Calu3 (cell line): ENCODE data around the gene CCDC121. TPM values are rescaled to one million over a fixed set of nuclear protein-coding genes. Genes with fewer than 3 reads are reported as not detected.
A peak's percentile ranks its signal among the peaks of the same experiment; 100 is the strongest.

Experiments used
- BruUV-seq: library from RNA; stranded (reverse); fragments of 400-500 nt; replicated peaks from 2 replicates; lab custom pipeline; 2021; lab: Mats Ljungman, UMichigan
- CTCF ChIA-PET: fragments of 300-600 bp; sonication (Branson Sonifier 250); formaldehyde crosslinking; loops from one replicate; lab custom pipeline; 2022; ENCODE audit warnings: antibody characterized with exemption; lab: Charles Lee
- DNase-seq: peaks from one replicate; pipeline ENCODE4 v3.0.0; 2022
- H3K27ac Mint-ChIP-seq: one replicate; pipeline ENCODE4 v1.8.0; 2022; ENCODE audit warnings: mixed read lengths; ENCODE audit not compliant: unreplicated experiment
- H3K27me3 Mint-ChIP-seq: one replicate; pipeline ENCODE4 v1.8.0; 2022; ENCODE audit warnings: mixed read lengths; ENCODE audit not compliant: unreplicated experiment
- H3K36me3 Mint-ChIP-seq: one replicate; pipeline ENCODE4 v1.8.0; 2022; ENCODE audit warnings: mild to moderate bottlenecking, moderate library complexity, mixed read lengths; ENCODE audit not compliant: insufficient read depth, unreplicated experiment
- H3K4me1 Mint-ChIP-seq: one replicate; pipeline ENCODE4 v1.8.0; 2022; ENCODE audit warnings: mild to moderate bottlenecking, low read depth, mixed read lengths; ENCODE audit not compliant: unreplicated experiment
- H3K4me3 Mint-ChIP-seq: one replicate; pipeline ENCODE4 v1.8.0; 2022; ENCODE audit warnings: mild to moderate bottlenecking, low read depth, moderate library complexity, mixed read lengths; ENCODE audit not compliant: unreplicated experiment
- H3K9me3 Mint-ChIP-seq: one replicate; pipeline ENCODE4 v1.8.0; 2022; ENCODE audit warnings: low read depth, mixed read lengths; ENCODE audit not compliant: unreplicated experiment
- intact Hi-C: fragments of 100-400 bp; cut with micrococcal nuclease; formaldehyde crosslinking; loops from one replicate; pipeline ENCODE4 v1.10.0; 2022; ENCODE audit not compliant: unreplicated experiment
- total RNA-seq: library from RNA; stranded (reverse); gene quantifications from 2 replicates; pipeline ENCODE4 v1.2.3, GENCODE V29; 2022
- TF ChIP-seq, protein P1 (sequence below): fragments of 200-600 bp; IDR thresholded peaks from one replicate; pipeline ENCODE4 v1.8.0; 2022; ENCODE audit warnings: antibody characterized with exemption; ENCODE audit not compliant: unreplicated experiment

The CCDC121 gene
- total RNA-seq, 1 experiment from 2014 or later = 6.3 TPM

DNA sequence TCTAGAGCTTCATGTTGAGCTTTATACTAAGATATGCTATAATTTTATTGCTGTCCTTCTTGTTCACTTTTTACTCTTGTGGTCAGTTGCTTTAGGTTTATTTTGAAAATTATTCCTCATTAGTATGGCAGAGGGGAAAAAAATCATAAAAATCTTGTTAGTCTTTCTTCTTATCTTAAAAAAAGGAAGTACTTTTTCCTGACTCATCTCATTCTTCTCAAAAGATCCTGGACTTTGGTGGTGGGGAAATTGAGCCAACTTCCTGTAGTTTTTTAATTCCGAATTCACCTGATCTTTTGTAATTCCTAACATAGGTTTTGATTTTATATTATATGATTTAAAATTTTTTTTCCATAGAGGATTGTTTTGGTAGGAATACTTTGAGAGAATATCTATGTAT is 38.6 kb upstream of the CCDC121 start:
- no TSS peak for BruUV-seq
- H3K36me3 Mint-ChIP-seq = peaks cover 41% of the 10 kb centered on the region
- TF ChIP-seq, protein P1, sequence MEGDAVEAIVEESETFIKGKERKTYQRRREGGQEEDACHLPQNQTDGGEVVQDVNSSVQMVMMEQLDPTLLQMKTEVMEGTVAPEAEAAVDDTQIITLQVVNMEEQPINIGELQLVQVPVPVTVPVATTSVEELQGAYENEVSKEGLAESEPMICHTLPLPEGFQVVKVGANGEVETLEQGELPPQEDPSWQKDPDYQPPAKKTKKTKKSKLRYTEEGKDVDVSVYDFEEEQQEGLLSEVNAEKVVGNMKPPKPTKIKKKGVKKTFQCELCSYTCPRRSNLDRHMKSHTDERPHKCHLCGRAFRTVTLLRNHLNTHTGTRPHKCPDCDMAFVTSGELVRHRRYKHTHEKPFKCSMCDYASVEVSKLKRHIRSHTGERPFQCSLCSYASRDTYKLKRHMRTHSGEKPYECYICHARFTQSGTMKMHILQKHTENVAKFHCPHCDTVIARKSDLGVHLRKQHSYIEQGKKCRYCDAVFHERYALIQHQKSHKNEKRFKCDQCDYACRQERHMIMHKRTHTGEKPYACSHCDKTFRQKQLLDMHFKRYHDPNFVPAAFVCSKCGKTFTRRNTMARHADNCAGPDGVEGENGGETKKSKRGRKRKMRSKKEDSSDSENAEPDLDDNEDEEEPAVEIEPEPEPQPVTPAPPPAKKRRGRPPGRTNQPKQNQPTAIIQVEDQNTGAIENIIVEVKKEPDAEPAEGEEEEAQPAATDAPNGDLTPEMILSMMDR = no peak
- DNase-seq = no peak
- CTCF ChIA-PET = no interaction called here
- H3K27me3 Mint-ChIP-seq = no peaks in the 10 kb centered on the region
- H3K4me3 Mint-ChIP-seq = no peak overlapping the region
- H3K4me1 Mint-ChIP-seq = peaks cover 18% of the 10 kb centered on the region
- H3K9me3 Mint-ChIP-seq = no peaks in the 10 kb centered on the region
- intact Hi-C loops = no loop called here
- no peak overlapping the region for H3K27ac Mint-ChIP-seq

DNA sequence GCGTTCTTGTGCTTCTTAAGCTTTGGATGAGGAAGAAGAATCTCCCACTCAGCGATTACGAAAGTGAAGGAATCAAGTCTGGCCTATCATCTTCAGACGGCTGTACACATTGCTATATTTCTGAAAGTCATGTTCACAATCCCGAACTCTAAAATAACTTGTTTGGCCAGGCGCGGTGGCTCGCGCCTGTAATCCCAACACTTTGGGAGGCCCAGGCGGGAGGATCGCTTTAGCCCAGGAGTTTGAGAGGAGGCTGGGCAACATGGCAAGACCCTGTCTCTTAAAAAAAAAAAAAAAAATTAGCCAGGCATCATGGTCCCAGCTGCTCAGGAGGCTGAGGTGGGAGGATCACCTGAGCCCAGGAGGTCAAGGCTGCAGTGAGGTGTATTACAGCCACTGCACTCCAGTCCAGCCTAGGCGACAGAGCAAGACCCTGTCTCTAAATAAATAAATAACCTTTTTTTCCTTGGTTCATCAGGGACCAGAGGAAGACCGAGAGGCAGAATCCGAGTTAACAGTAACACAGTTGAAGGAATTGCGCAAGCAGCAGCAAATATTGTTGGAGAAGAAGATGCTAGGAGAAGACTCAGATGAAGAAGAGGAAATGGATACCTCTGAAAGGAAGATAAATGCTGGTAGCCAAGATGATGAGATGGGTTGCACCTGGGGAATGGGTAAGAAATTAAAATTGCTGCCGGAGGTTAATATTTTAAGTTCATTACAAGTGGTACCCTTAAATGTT is 36.0 kb upstream of the CCDC121 start:
- peak overlapping the region; percentile 98 for H3K4me3 Mint-ChIP-seq
- H3K27ac Mint-ChIP-seq = peak overlapping the region; percentile 60
- no TSS peak for BruUV-seq
- no peaks in the 10 kb centered on the region for H3K27me3 Mint-ChIP-seq
- intact Hi-C loops = no loop called here
- TF ChIP-seq, protein P1 = no peak
- no peak for DNase-seq
- CTCF ChIA-PET = interaction anchor here (1.5 kb wide), 1 partner anchor 17 kb away, joined by 5 read pairs; no protein-coding TSS in a partner anchor
- H3K9me3 Mint-ChIP-seq = no peaks in the 10 kb centered on the region
- peaks cover 60% of the 10 kb centered on the region for H3K36me3 Mint-ChIP-seq
- H3K4me1 Mint-ChIP-seq = peaks cover 27% of the 10 kb centered on the region

DNA sequence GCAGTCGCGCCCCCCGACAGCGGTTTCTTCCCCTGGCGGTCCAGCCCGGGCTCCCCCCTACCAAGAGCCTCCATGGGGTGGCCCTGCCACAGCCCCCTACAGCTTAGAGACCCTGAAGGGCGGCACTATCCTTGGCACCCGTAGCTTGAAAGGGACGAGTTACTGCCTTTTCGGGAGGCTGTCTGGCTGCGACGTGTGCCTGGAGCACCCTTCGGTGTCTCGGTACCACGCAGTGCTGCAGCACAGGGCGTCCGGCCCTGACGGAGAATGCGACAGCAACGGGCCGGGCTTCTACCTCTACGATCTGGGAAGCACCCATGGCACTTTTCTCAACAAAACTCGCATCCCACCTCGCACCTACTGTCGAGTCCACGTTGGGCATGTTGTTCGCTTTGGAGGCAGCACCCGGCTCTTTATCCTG is 35.4 kb upstream of the CCDC121 start:
- peak overlapping the region; percentile 99 for H3K27ac Mint-ChIP-seq
- intact Hi-C loops = no loop called here
- CTCF ChIA-PET = interaction anchor here (0.7 to 1.5 kb wide), 3 partner anchors 11 to 18 kb away, joined by 3 to 5 read pairs (median 4); no protein-coding TSS in a partner anchor
- peaks cover 60% of the 10 kb centered on the region for H3K36me3 Mint-ChIP-seq
- no peaks in the 10 kb centered on the region for H3K27me3 Mint-ChIP-seq
- DNase-seq = no peak
- H3K9me3 Mint-ChIP-seq = no peaks in the 10 kb centered on the region
- TF ChIP-seq, protein P1 = no peak
- H3K4me3 Mint-ChIP-seq = peak overlapping the region; percentile 98
- H3K4me1 Mint-ChIP-seq = peaks cover 27% of the 10 kb centered on the region
- BruUV-seq = TSS peak; percentile 84

DNA sequence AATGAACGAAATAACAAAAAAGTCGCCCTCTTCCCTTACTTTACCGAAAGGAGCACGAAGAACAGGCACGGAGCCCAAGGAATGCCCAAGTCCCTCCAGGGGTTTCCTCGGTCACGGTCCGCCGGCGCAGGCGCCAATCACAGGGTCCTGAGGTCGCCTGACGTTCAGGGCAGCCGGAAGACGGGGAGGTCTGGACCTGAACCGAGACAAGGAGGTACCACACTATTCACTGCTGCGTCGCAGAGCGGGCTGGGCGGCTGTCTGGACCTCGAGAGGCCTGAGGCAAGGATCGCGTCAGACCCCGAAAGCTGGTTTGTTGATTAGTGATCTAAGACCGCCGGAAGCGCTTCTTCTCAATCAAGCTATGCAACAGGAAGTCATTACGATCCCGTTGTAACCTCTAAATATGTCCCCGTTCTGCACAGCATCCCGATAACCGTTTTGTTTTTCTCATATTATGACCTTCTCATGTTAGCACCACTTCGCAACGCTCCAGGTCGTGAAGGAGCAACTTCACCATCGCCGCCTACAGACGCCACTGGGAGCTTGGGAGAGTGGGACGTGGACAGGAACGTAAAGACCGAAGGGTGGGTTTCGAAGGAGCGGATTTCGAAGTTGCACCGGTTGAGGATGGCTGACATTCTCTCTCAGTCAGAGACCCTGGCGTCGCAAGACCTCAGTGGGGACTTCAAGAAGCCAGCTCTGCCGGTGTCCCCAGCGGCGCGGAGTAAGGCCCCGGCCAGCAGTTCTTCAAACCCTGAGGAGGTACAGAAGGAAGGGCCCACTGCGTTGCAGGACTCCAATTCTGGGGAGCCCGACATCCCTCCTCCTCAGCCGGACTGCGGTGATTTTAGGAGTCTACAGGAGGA is 34.7 kb upstream of the CCDC121 start, which contains the start of the genes SLC4A1AP and SUPT7L:
SLC4A1AP (plus strand) TSS at position 605 of the 869 bp plus-strand sequence; CDS start at position 631, 26 bp downstream.
SUPT7L (minus strand) TSS at position 330 of the 869 bp plus-strand sequence. CDS start 1,422 bp downstream, outside the sequence.
- Mint-ChIP-seq H3K36me3 (peaks cover 55% of the 10 kb centered on the region), H3K4me1 (peaks cover 27% of the 10 kb centered on the region), H3K9me3 (no peaks in the 10 kb centered on the region), H3K27me3 (no peaks in the 10 kb centered on the region), H3K4me3 (peak within 1 kb of the TSS; percentile 98), H3K27ac (peak within 1 kb of the TSS; percentile 99)
- TF ChIP-seq, protein P1 = no peak
- peak; percentile 66 for DNase-seq
- CTCF ChIA-PET = interaction anchor here (0.6 to 1.5 kb wide), 5 partner anchors 11 to 80 kb away, joined by 3 to 5 read pairs (median 4); partner anchors contain the start of gene ZNF512
- intact Hi-C loops = no loop called here
- TSS peak; percentile 63 for BruUV-seq
